GM12891 (cell line): Measurements from ENCODE around the gene CD209.

Experiments used
- POLR2A ChIP-seq: IDR thresholded peaks from 2 replicates; pipeline ENCODE4 v1.6.1; 2011; ENCODE audit warnings: low read depth, low read length, control low read depth
- POLR2AphosphoS5 ChIP-seq: IDR thresholded peaks from 2 replicates; pipeline ENCODE4 v1.6.1; 2011; ENCODE audit warnings: low read depth, low read length, control low read depth
- SPI1 ChIP-seq: IDR thresholded peaks from 2 replicates; pipeline ENCODE4 v1.6.1; 2011; ENCODE audit warnings: low read depth, low read length, control low read depth

GRCh38 chr19:7733376-7733775, 14.0 kb downstream of the CD209 start:
- no peak for TF ChIP-seq POLR2AphosphoS5
- TF ChIP-seq POLR2A: no peak
- TF ChIP-seq SPI1: no peak
